Measurements from ENCODE around the gene TCF4.

TCF4 gene

DNA sequence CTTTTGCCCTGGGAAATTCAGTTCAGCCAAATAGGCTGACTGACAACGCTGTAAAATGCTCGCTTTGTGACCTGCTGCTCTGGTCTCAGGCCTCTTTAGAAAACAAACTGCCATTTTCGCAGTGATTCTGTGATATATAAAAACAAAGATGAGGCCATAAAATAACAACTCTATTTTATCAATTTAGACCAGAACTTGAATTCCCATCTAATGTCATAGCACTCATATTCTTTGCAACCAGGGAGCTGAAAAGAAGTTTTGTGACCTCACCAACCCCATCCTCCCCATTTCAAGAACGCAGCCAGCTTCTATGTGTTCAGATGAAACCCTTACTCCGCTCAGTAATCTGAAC is 40.3 kb downstream of the TCF4 start:
- Histone ChIP-seq H3K36me3 (no peaks in the 10 kb centered on the region), H3K27ac (no peak overlapping the region)

DNA sequence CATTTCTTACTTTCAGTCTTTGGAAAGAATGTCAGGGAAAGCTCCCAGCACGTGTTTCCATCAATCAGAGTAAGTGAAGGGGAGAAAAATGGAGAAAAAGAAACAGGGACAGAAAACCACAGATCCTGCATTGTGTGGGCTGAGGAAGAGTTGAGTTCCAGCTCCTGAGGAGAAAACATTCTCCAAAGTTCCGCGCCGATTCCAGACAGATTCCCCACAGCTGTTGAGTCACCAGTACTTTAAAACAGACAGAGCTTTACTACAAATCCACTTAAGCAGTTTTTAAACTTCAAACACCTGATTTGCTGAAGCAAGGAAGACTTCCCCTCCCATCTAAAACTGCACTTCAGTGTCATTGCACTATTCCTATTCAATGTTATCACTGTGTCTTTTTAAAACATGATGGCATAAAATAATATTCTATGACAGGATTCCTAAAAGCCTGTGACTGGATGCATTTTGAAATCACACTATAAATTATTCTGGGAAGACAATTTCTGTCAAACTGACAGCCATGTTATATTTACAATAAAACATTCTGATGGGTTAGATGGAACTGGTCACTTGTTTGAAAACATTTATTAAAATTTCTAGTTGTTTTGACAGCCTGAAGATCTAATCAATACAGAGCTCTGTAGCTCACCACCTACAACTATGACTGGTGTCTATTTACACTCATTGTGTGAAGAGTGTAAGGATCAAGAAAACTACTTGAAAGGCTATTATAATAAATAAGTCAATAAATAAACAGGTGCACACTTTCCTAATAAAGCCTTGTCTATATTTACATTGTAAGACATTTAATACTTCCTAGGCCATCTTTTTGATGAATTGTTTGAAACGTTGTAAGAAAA is 40.9 kb downstream of the TCF4 start:
- Histone ChIP-seq H3K27ac (no peak overlapping the region), H3K36me3 (no peaks in the 10 kb centered on the region), H3K27me3 (ENCODE audit: insufficient read depth, low read depth, severe bottlenecking) (no peaks in the 10 kb centered on the region), H3K4me3 (ENCODE audit: low read depth, low read length) (no peak overlapping the region), H3K9me3 (ENCODE audit: severe bottlenecking) (no peaks in the 10 kb centered on the region)
- peak; percentile 20 for DNase-seq
- TF ChIP-seq, protein P1, sequence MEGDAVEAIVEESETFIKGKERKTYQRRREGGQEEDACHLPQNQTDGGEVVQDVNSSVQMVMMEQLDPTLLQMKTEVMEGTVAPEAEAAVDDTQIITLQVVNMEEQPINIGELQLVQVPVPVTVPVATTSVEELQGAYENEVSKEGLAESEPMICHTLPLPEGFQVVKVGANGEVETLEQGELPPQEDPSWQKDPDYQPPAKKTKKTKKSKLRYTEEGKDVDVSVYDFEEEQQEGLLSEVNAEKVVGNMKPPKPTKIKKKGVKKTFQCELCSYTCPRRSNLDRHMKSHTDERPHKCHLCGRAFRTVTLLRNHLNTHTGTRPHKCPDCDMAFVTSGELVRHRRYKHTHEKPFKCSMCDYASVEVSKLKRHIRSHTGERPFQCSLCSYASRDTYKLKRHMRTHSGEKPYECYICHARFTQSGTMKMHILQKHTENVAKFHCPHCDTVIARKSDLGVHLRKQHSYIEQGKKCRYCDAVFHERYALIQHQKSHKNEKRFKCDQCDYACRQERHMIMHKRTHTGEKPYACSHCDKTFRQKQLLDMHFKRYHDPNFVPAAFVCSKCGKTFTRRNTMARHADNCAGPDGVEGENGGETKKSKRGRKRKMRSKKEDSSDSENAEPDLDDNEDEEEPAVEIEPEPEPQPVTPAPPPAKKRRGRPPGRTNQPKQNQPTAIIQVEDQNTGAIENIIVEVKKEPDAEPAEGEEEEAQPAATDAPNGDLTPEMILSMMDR (IDR thresholded peaks at IDR 0.05; ENCODE audit: low read depth, low read length): no peak

More for the DNA sequence above, 40.3 kb downstream of the TCF4 start:
- TF ChIP-seq, protein P1 (IDR thresholded peaks at IDR 0.05; ENCODE audit: low read depth, low read length): no peak
- no peak for DNase-seq
- Histone ChIP-seq H3K9me3 (ENCODE audit: severe bottlenecking) (no peaks in the 10 kb centered on the region), H3K4me3 (ENCODE audit: low read depth, low read length) (no peak overlapping the region), H3K27me3 (ENCODE audit: insufficient read depth, low read depth, severe bottlenecking) (no peaks in the 10 kb centered on the region)

DNA sequence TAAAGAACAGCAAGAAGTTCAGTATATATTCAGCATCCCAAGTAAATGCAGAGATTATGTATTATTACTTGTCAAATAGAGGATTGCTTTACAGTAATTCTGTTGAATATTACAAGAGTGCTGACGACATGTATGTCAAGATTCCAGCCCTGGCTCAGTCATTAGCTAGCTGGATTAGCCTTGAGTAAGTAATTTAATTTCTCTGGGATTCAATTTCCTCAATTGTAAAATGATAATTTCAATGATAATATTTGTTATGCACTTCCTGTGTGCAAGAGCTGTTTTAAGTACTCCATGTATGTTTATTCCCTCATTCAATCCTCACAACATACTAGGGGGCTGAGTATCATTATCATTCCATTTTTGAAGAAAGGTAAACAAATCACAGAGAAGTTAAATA is 44.0 kb downstream of the TCF4 start:
- TF ChIP-seq, protein P1 (IDR thresholded peaks at IDR 0.05; ENCODE audit: low read depth, low read length): no peak
- Histone ChIP-seq H3K27ac (no peak overlapping the region), H3K4me3 (ENCODE audit: low read depth, low read length) (no peak overlapping the region), H3K9me3 (ENCODE audit: severe bottlenecking) (no peaks in the 10 kb centered on the region), H3K36me3 (no peaks in the 10 kb centered on the region), H3K27me3 (ENCODE audit: insufficient read depth, low read depth, severe bottlenecking) (no peaks in the 10 kb centered on the region)
- no peak for DNase-seq

DNA sequence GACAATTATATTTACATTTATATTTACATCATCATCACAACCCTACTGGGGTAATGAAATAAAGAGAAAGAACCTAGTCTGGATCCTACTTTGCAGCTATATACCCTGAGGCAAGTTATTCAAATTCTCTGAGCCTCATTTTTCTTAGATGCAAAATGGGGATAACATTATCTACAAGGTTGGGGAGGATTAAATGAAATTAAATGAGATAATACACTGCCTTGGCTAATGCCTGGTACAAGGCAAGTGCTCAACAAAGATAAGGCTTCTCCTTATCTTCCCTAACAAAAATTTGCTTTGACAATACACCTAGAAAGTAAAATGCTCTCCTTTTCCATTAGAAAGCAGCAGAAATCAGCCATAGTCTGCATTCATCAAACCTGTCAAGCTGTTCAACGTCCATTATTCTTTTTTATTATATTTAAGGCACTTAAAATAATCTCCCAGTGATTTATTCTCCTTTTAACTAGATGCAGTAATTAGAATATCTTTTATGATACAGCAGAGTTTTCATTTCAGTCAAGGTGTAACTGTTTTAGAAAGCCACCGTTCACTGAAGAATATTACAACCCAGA is 44.8 kb downstream of the TCF4 start:
- no peaks in the 10 kb centered on the region for H3K36me3 ChIP-seq
- TF ChIP-seq, protein P1 (IDR thresholded peaks at IDR 0.05; ENCODE audit: low read depth, low read length): no peak
- H3K9me3 ChIP-seq (ENCODE audit: severe bottlenecking): no peaks in the 10 kb centered on the region
- no peaks in the 10 kb centered on the region for H3K27me3 ChIP-seq (ENCODE audit: insufficient read depth, low read depth, severe bottlenecking)
- DNase-seq: no peak
- H3K4me3 ChIP-seq (ENCODE audit: low read depth, low read length): no peak overlapping the region
- H3K27ac ChIP-seq: no peak overlapping the region

DNA sequence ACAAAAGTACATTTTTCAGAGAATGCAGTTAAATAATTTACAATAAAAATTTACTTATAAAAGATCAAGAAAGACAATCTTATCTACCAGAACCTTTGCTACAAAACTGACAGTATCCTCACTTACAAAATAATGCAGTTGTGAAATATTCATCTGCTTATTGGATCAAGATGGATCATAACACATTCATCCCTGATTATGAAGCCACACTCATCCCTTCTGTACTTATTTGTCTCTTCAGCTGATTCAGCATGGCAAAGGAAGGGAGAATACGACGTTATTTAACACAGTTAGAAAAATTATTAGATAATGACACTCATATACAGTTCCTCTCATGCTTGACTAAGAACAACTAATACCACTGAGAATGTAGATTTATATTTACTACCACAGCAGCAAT is 46.4 kb downstream of the TCF4 start:
- Histone ChIP-seq H3K9me3 (ENCODE audit: severe bottlenecking) (no peaks in the 10 kb centered on the region), H3K36me3 (no peaks in the 10 kb centered on the region), H3K4me3 (ENCODE audit: low read depth, low read length) (no peak overlapping the region), H3K27ac (no peak overlapping the region), H3K27me3 (ENCODE audit: insufficient read depth, low read depth, severe bottlenecking) (no peaks in the 10 kb centered on the region)
- TF ChIP-seq, protein P1 (IDR thresholded peaks at IDR 0.05; ENCODE audit: low read depth, low read length): no peak
- no peak for DNase-seq
